Activated T-helper 1 cell treated with Interleukin-2 at 50 U/mL for 16 hours (primary cell): ENCODE measurements around the gene UQCRHL.
"Not testable (repeated sequence)": the region's sequence is repeated elsewhere in the genome, so short reads cannot be mapped to it uniquely, and the experiment has no call there.

Source experiments
- DNase-seq: peaks from one replicate; pipeline ENCODE4 v3.0.0-alpha.2; 2020; ENCODE audit warnings: low read depth

Gene UQCRHL

GRCh38 chr1:15807549-15807948 is at the start of gene UQCRHL:
TSS of gene UQCRHL (minus strand) at chr1:15807649. CDS start at chr1:15807649, 0 bp downstream.
- not testable (repeated sequence) for DNase-seq

- DNase-seq = no peak
Measured at GRCh38 chr1:15856888-15857287, 49.4 kb upstream of the UQCRHL start.

- DNase-seq = no peak
Measured at GRCh38 chr1:15852828-15853302, 45.4 kb upstream of the UQCRHL start.

GRCh38 chr1:15852036-15852827 is 44.8 kb upstream of the UQCRHL start:
- no peak for DNase-seq

GRCh38 chr1:15851210-15852035 is 44.0 kb upstream of the UQCRHL start:
- no peak for DNase-seq

GRCh38 chr1:15850471-15851001 is 43.1 kb upstream of the UQCRHL start:
- DNase-seq = no peak

GRCh38 chr1:15849775-15850324 is 42.4 kb upstream of the UQCRHL start:
- DNase-seq = peak; percentile 13

GRCh38 chr1:15848929-15849774 is 41.7 kb upstream of the UQCRHL start:
- DNase-seq = peak; percentile 43

- peak; percentile 39 for DNase-seq
Measured at GRCh38 chr1:15848143-15848928, 40.9 kb upstream of the UQCRHL start.

- DNase-seq = no peak
Measured at GRCh38 chr1:15847893-15848142, 40.4 kb upstream of the UQCRHL start.

GRCh38 chr1:15847100-15847892 is 39.8 kb upstream of the UQCRHL start, which contains the start of gene SPEN:
TSS of gene SPEN (plus strand) at chr1:15847707. CDS start at chr1:15848068, 361 bp downstream.
- DNase-seq = peak; percentile 99

GRCh38 chr1:15846056-15846455 is 38.6 kb upstream of the UQCRHL start:
- DNase-seq = not testable (repeated sequence)

GRCh38 chr1:15843826-15844572 is 36.5 kb upstream of the UQCRHL start:
- no peak for DNase-seq

GRCh38 chr1:15838721-15839120 is 31.3 kb upstream of the UQCRHL start:
- DNase-seq = no peak

GRCh38 chr1:15837931-15838330 is 30.5 kb upstream of the UQCRHL start:
- no peak for DNase-seq

- no peak for DNase-seq
Measured at GRCh38 chr1:15836772-15837669, 29.6 kb upstream of the UQCRHL start.

- not testable (repeated sequence) for DNase-seq
Measured at GRCh38 chr1:15836511-15836771, 29.0 kb upstream of the UQCRHL start.

GRCh38 chr1:15835741-15836510 is 28.5 kb upstream of the UQCRHL start:
- peak; percentile 99 for DNase-seq
